K562 treated with DMSO at 1 percent for 12 hours (cell line): ENCODE data around the gene CTDP1. TPM values are rescaled to one million over a fixed set of nuclear protein-coding genes. Genes with fewer than 3 reads are reported as not detected.

Source experiments
- total RNA-seq: library from RNA; unstranded; fragments of 300-600 nt; gene quantifications from 2 replicates; pipeline ENCODE4 v1.2.3, GENCODE V29; 2022; ENCODE audit not compliant: insufficient read depth

Gene CTDP1, protein sequence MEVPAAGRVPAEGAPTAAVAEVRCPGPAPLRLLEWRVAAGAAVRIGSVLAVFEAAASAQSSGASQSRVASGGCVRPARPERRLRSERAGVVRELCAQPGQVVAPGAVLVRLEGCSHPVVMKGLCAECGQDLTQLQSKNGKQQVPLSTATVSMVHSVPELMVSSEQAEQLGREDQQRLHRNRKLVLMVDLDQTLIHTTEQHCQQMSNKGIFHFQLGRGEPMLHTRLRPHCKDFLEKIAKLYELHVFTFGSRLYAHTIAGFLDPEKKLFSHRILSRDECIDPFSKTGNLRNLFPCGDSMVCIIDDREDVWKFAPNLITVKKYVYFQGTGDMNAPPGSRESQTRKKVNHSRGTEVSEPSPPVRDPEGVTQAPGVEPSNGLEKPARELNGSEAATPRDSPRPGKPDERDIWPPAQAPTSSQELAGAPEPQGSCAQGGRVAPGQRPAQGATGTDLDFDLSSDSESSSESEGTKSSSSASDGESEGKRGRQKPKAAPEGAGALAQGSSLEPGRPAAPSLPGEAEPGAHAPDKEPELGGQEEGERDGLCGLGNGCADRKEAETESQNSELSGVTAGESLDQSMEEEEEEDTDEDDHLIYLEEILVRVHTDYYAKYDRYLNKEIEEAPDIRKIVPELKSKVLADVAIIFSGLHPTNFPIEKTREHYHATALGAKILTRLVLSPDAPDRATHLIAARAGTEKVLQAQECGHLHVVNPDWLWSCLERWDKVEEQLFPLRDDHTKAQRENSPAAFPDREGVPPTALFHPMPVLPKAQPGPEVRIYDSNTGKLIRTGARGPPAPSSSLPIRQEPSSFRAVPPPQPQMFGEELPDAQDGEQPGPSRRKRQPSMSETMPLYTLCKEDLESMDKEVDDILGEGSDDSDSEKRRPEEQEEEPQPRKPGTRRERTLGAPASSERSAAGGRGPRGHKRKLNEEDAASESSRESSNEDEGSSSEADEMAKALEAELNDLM
- total RNA-seq, result 8.7 and 14.1 TPM in 2 replicates

GRCh38 chr18:79679552-79680099, at the start of gene CTDP1:
CTDP1 (plus strand) TSS chr18:79679803; CDS start chr18:79679948, 145 bp downstream.

GRCh38 chr18:79797518-79798345, 118.1 kb downstream of the CTDP1 start, which contains the start of gene KCNG2:
KCNG2 (plus strand) TSS chr18:79797938; CDS start chr18:79863668, 65,730 bp downstream.

Other genes starting within 250 kb of the CTDP1 start
- not detected in 2 replicates for gene KCNG2, start 118.1 kb downstream of the CTDP1 start, total RNA-seq